AG09309 (cell line): ENCODE measurements around the gene WWTR1.

Experiments used
- DNase-seq: peaks from one replicate; pipeline ENCODE4 v3.0.0-alpha.2; 2010; ENCODE audit warnings: low read depth
- H3K4me3 ChIP-seq: 2 replicates; pipeline ENCODE4 v1.5.1; 2011; ENCODE audit warnings: mild to moderate bottlenecking, low read depth, low read length, moderate library complexity; ENCODE audit not compliant: control insufficient read depth
- TF ChIP-seq, protein P1 (sequence below): IDR thresholded peaks from 2 replicates; pipeline ENCODE4 v1.5.1; 2011; ENCODE audit warnings: mild to moderate bottlenecking, low read depth, low read length, inconsistent platforms; ENCODE audit not compliant: insufficient read depth, control insufficient read depth; ENCODE audit errors: missing control alignments

The WWTR1 gene

GRCh38 chr3:149628957-149629670 is 28.7 kb downstream of the WWTR1 start:
- TF ChIP-seq, protein P1, sequence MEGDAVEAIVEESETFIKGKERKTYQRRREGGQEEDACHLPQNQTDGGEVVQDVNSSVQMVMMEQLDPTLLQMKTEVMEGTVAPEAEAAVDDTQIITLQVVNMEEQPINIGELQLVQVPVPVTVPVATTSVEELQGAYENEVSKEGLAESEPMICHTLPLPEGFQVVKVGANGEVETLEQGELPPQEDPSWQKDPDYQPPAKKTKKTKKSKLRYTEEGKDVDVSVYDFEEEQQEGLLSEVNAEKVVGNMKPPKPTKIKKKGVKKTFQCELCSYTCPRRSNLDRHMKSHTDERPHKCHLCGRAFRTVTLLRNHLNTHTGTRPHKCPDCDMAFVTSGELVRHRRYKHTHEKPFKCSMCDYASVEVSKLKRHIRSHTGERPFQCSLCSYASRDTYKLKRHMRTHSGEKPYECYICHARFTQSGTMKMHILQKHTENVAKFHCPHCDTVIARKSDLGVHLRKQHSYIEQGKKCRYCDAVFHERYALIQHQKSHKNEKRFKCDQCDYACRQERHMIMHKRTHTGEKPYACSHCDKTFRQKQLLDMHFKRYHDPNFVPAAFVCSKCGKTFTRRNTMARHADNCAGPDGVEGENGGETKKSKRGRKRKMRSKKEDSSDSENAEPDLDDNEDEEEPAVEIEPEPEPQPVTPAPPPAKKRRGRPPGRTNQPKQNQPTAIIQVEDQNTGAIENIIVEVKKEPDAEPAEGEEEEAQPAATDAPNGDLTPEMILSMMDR: no peak
- DNase-seq: no peak
- H3K4me3 ChIP-seq: no peak overlapping the region

GRCh38 chr3:149626671-149627070 is 31.2 kb downstream of the WWTR1 start:
- no peak overlapping the region for H3K4me3 ChIP-seq
- TF ChIP-seq, protein P1: no peak
- DNase-seq: no peak

GRCh38 chr3:149625795-149626194 is 32.0 kb downstream of the WWTR1 start:
- H3K4me3 ChIP-seq: no peak overlapping the region
- no peak for DNase-seq
- TF ChIP-seq, protein P1: no peak

DNA sequence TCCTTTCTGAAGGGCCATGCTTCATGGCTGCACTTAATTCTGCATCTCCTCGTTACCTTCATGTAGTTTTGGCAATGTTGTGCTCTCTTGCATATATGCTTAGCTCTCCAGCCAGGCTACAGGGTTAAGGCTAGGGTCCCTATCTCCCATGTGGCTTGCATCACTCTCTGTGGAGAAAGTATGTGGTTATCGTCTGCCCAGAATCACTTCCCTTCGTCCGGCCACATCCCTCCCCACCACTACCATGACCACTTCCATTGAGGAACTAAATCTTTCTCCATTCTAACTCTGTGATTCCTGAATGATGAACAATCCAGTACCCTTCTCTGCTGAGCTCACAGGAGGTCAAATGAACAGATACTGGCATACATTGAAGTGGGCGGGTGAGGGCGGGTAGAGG is 34.0 kb downstream of the WWTR1 start:
- no peak overlapping the region for H3K4me3 ChIP-seq
- DNase-seq: no peak
- TF ChIP-seq, protein P1: no peak

DNA sequence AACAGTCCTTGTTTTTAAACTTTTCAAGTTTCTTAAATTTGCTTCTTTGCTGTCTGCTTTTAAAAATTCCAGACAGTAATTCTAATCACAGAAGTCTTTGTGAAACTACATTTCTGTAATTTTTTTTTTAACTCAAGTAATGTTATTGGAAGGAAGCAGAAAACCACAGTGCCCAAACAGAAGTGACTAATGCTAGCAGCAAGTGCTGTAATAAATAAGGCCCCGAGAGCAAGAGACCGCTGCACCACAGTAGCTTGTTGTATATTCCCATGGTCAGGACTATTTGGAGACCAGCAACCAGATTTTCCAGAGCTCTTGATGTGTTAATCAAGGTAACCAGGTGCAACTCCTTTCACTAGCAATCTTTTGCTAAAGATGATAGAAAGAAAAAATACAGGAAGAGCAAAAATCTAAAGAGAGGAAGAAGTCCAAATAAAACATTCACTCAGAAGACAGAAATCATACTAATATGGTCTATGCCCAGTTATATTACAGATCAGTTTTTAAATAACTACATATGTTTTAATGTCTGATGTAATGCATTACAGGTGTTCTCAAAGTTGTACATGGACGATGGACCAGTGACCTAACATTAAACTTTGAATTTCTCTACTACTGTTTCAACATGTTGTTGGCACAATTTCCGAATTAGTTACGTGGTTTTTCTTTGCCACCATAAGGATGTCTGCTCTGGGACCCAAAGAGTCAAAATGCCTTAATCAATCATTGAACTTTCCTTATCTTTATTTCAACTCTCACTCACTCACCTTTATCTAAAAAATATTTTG is 36.4 kb downstream of the WWTR1 start:
- no peak overlapping the region for H3K4me3 ChIP-seq
- TF ChIP-seq, protein P1: no peak
- peak; percentile 80 for DNase-seq

- TF ChIP-seq, protein P1: no peak
- no peak for DNase-seq
- H3K4me3 ChIP-seq: no peak overlapping the region
These were observed 37.4 kb downstream of the WWTR1 start for GRCh38 chr3:149620291-149621020.
